ENCODE results near the gene MRRF.

The MRRF gene

DNA sequence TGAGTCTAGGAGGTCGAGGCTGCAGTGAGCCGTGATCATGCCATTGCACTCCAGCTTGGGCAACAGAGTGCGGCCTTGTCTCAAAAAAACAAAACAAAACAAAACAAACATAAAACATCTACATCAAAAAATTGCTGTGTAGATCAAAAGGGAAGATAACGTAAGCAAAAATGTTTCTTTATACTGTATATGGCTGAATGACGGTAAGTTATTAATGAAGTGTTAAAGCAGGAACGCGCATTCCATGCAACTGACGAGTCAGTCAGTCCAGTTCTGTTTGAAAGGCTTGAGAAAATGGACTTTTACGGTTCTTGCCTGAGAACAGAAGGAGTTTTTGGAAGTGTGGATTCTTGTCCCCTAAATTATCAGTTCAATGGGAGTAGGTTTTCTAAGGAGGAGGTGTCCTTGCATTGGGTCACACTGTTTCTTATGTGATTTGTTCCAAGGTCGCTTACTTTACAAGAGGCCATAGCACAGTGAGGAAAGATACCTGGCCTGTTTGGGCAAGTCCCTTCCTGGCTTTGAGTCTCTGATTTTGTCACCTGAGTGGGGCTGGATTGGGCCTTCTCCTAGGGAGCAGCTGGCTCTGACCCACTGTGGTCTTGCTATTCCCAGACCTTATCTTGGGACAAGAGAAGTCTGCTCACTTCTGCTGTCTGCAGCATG, 99.6 kb downstream of the MRRF start:
- H3K27ac Mint-ChIP-seq, result no peak overlapping the region
- H3K27me3 Mint-ChIP-seq (ENCODE audit: low read depth, poor library complexity), result peaks cover 27% of the 10 kb centered on the region
- H3K36me3 Mint-ChIP-seq (ENCODE audit: low read depth), result no peaks in the 10 kb centered on the region
- TF ChIP-seq, protein P1, sequence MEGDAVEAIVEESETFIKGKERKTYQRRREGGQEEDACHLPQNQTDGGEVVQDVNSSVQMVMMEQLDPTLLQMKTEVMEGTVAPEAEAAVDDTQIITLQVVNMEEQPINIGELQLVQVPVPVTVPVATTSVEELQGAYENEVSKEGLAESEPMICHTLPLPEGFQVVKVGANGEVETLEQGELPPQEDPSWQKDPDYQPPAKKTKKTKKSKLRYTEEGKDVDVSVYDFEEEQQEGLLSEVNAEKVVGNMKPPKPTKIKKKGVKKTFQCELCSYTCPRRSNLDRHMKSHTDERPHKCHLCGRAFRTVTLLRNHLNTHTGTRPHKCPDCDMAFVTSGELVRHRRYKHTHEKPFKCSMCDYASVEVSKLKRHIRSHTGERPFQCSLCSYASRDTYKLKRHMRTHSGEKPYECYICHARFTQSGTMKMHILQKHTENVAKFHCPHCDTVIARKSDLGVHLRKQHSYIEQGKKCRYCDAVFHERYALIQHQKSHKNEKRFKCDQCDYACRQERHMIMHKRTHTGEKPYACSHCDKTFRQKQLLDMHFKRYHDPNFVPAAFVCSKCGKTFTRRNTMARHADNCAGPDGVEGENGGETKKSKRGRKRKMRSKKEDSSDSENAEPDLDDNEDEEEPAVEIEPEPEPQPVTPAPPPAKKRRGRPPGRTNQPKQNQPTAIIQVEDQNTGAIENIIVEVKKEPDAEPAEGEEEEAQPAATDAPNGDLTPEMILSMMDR (IDR thresholded peaks at IDR 0.05), result no peak
- DNase-seq, result no peak
- peaks cover 4% of the 10 kb centered on the region for H3K4me1 Mint-ChIP-seq
- peaks cover 6% of the 10 kb centered on the region for H3K9me3 Mint-ChIP-seq
- no peak overlapping the region for H3K4me3 Mint-ChIP-seq

DNA sequence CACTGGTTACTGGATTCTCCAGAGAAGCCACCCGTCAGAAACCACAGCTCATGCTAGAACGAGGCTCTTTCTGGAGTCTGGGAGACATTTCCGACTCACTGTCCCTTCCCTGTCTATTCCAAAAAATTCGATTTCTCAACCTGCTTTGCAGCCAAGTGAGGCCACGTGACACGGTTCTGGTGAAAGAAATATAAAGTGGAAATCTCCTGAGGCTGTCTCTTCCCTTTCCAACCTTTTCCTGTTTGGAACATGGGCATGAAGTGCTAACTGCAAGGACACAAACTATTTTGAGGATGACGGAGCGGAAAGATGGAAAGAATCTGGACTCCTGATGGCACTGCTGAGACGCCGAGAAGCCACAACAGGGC, 100.1 kb downstream of the MRRF start:
- DNase-seq, result no peak
- Mint-ChIP-seq H3K4me1 (peaks cover 4% of the 10 kb centered on the region), H3K36me3 (ENCODE audit: low read depth) (no peaks in the 10 kb centered on the region), H3K4me3 (no peak overlapping the region), H3K27ac (no peak overlapping the region), H3K9me3 (peaks cover 4% of the 10 kb centered on the region), H3K27me3 (ENCODE audit: low read depth, poor library complexity) (peaks cover 31% of the 10 kb centered on the region)
- TF ChIP-seq, protein P1 (IDR thresholded peaks at IDR 0.05), result no peak

DNA sequence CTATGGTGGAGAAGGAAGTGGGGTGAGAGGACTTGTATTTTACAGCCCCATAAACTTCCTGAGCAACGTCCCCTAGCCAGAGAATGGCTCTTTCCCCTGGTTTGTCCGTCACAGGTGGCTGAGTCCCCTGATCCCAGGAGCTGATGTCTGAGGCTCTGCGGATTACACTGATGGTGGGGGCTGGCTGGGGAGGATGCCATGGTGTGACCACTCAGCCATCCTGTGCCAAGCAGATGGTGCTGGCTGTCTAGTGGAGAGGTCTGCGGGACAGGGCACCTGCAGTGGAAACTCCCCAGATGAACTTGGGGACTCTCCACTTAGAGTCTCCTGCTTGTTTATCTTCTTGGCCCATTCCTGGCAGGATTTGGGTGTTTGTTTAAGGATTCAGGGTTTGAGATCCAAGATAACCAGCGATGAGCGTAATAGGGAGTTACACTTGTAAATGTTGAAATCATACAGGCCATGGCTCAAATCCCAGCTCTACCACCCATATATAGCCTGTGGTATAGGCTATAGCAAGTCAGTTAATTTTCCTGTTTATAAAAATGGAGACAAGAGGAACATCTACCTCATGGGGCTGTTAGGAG, 101.5 kb downstream of the MRRF start:
- TF ChIP-seq, protein P1 (IDR thresholded peaks at IDR 0.05), result no peak
- no peak for DNase-seq
- Mint-ChIP-seq H3K4me1 (peaks cover 4% of the 10 kb centered on the region), H3K27me3 (ENCODE audit: low read depth, poor library complexity) (peaks cover 42% of the 10 kb centered on the region), H3K9me3 (peaks cover 4% of the 10 kb centered on the region), H3K27ac (no peak overlapping the region), H3K36me3 (ENCODE audit: low read depth) (no peaks in the 10 kb centered on the region), H3K4me3 (no peak overlapping the region)

DNA sequence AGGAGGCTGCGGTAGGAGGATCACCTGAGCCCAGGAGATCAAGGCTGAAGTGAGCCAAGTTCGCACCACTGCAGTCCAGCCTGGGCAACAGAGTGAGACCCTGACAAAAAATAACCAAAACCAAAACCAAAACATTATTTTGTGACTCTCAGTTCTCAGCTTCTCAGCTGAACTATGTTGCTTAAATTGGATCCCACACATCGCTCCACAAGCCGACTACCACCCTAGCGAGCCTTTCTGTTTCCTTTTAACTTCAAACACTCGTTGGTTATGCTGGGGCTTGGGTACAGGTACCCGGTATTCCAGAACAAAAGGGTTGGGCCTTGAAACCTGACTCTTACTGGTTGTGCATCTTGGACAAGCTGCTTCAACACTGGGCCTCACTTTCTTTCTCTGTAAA, 102.4 kb downstream of the MRRF start:
- no peak overlapping the region for H3K4me3 Mint-ChIP-seq

DNA sequence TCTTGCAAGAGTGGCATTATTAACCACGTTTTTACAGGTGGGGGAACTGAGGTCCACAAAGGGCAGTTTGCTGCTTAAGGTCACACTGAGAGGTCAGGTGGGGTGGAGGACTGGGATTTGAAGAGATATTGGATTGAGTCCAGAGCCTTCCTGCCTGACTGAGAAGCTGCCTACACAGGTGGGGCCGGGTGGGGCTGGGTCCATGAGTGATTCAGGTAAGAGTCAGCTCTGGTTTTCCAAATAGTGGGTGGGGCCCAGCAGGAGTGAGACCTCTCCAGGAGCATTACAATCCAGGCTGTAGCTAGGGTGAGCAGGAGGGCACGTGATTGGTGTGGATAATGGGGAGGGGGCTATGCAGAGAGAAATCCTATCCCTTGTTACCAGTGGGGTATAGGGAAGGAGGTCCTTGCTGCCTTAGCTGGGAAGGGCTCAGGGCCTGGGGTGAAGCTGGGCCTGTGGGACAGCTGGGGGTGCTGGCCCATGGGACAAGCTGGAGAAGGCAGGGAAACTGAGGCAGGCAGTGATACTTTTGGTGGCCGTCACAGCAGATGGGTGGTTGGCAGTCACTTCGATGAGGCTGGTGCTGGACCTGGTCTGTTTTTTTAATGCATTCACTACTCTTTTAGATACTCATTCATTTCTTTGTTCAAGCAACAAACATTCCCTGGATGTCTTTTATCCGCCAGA, 103.2 kb downstream of the MRRF start:
- DNase-seq, result no peak
- H3K9me3 Mint-ChIP-seq, result peaks cover 4% of the 10 kb centered on the region
- no peak overlapping the region for H3K4me3 Mint-ChIP-seq
- H3K4me1 Mint-ChIP-seq, result peaks cover 10% of the 10 kb centered on the region
- TF ChIP-seq, protein P1 (IDR thresholded peaks at IDR 0.05), result no peak
- H3K36me3 Mint-ChIP-seq (ENCODE audit: low read depth), result no peaks in the 10 kb centered on the region
- H3K27me3 Mint-ChIP-seq (ENCODE audit: low read depth, poor library complexity), result peaks cover 57% of the 10 kb centered on the region
- no peak overlapping the region for H3K27ac Mint-ChIP-seq

More for the DNA sequence above, 102.4 kb downstream of the MRRF start:
- no peaks in the 10 kb centered on the region for H3K36me3 Mint-ChIP-seq (ENCODE audit: low read depth)
- H3K4me1 Mint-ChIP-seq, result peaks cover 7% of the 10 kb centered on the region
- H3K27me3 Mint-ChIP-seq (ENCODE audit: low read depth, poor library complexity), result peaks cover 49% of the 10 kb centered on the region
- TF ChIP-seq, protein P1 (IDR thresholded peaks at IDR 0.05), result no peak
- H3K27ac Mint-ChIP-seq, result no peak overlapping the region
- no peak for DNase-seq
- peaks cover 4% of the 10 kb centered on the region for H3K9me3 Mint-ChIP-seq

All from nephron progenitor cell (in vitro differentiated cells).